Fibroblast of villous mesenchyme (primary cell): ENCODE measurements around the gene BMPR1A. TPM values are rescaled to one million over a fixed set of nuclear protein-coding genes. Genes with fewer than 3 reads are reported as not detected.
"Not testable (repeated sequence)": the region's sequence is repeated elsewhere in the genome, so short reads cannot be mapped to it uniquely, and the experiment has no call there.

Source experiments
- DNase-seq: peaks from one replicate; pipeline ENCODE4 v3.0.0-alpha.2; 2010; ENCODE audit warnings: low read depth
- H3K4me3 ChIP-seq: 2 replicates; pipeline ENCODE4 v1.5.1; 2011; ENCODE audit warnings: low read depth, mild to moderate bottlenecking, low read length
- small RNA-seq: library from RNA; depleted of rRNA; stranded (forward); fragments of <200 nt; gene quantifications from one replicate; pipeline ENCODE3, GENCODE V24; 2012
- total RNA-seq: library from RNA; depleted of rRNA; stranded (reverse); fragments of >200 nt; gene quantifications from 2 replicates; pipeline ENCODE4 v1.2.3, GENCODE V29; 2012
- TF ChIP-seq, protein P1 (sequence below): IDR thresholded peaks from 2 replicates; pipeline ENCODE4 v1.5.1; 2012; ENCODE audit warnings: low read depth, mild to moderate bottlenecking, low read length; ENCODE audit not compliant: insufficient read depth

BMPR1A gene
- total RNA-seq, 1 donor = 70.8 TPM

DNA sequence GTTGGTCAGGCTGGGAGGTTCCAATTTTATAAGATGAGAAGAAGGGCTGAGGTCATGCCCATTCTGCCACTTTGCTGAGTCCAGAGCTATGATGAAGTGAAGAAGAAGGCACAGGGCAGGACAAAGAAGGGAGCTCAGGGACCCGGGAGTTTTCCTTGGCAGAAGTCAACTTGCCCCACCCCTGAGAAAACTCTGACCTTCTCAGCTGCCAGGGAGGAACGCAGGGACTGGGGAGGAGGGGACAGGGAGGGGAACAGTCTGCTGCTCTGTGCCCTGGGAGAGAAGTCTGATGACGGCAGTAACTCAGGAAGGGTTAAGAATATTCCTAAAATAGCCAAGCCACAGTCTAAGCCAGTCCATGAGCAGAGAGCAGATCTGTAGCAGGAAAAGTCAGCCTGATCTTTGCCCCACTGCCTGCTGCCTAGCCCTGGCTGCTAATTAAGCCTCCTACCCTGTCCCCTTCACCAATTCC, 223.6 kb downstream of the BMPR1A start:
- TF ChIP-seq, protein P1, sequence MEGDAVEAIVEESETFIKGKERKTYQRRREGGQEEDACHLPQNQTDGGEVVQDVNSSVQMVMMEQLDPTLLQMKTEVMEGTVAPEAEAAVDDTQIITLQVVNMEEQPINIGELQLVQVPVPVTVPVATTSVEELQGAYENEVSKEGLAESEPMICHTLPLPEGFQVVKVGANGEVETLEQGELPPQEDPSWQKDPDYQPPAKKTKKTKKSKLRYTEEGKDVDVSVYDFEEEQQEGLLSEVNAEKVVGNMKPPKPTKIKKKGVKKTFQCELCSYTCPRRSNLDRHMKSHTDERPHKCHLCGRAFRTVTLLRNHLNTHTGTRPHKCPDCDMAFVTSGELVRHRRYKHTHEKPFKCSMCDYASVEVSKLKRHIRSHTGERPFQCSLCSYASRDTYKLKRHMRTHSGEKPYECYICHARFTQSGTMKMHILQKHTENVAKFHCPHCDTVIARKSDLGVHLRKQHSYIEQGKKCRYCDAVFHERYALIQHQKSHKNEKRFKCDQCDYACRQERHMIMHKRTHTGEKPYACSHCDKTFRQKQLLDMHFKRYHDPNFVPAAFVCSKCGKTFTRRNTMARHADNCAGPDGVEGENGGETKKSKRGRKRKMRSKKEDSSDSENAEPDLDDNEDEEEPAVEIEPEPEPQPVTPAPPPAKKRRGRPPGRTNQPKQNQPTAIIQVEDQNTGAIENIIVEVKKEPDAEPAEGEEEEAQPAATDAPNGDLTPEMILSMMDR = no peak
- no peak overlapping the region for H3K4me3 ChIP-seq
- no peak for DNase-seq

DNA sequence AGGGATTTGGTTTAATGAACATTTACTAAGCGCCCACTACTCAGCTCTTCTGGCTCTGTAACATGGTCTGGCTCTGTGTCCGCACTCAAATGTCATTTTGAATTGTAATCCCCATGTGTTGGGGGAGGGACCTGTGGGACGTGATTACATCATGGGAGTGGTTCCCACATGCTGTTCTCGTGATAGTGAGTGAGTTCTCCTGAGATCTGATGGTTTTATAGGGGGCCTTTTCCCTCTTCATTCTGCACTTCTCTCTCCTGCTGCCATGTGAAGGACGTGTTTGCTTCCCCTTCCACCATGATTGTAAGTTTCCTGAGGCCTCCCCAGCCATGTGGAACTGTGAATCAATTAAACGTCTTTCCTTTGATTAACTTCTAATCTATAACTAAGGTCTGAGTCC, 224.6 kb downstream of the BMPR1A start:
- DNase-seq, H3K4me3 ChIP-seq: not testable (repeated sequence)

DNA sequence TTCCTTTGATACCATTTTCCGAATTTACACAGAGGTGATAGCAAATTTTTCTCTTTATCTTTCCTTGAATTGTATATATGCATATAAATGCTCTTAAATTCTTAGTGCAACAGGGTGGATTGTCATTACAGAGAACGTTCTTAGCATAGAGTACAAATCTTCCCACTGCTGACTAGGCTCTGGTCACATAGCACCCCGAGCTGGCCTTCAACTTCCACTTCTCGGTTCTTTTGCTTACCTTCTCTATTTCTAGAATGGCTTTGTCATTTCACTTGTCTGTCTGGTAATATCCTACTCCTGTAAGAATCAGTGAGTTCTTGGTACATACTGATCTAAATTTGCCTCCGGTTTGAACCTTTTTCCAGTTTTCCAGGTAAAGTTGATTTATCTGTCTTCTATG, 225.3 kb downstream of the BMPR1A start:
- TF ChIP-seq, protein P1 = no peak
- no peak for DNase-seq
- no peak overlapping the region for H3K4me3 ChIP-seq

Small RNA genes within 50 kb of the gene (small RNA-seq; reads per million reads assigned to genes)
- 3.7 reads per million, percentile 74 among the genes with 10 or more reads in this experiment for gene RNU1-19P

Other genes starting within 250 kb of the BMPR1A start
- 45.1 and 64.8 TPM in 2 replicates for gene WAPL, start 234.8 kb upstream of the BMPR1A start, total RNA-seq
- gene OPN4, start 102.1 kb upstream of the BMPR1A start, total RNA-seq = not detected in 2 replicates
- gene LDB3, start 88.1 kb upstream of the BMPR1A start, total RNA-seq = under 0.01 and 0.32 TPM in 2 replicates
- gene MMRN2, start 201.0 kb downstream of the BMPR1A start, total RNA-seq = 0.86 and 2.3 TPM in 2 replicates
- gene SNCG, start 202.0 kb downstream of the BMPR1A start, total RNA-seq = 3.5 and 4.8 TPM in 2 replicates
- gene ADIRF, start 211.9 kb downstream of the BMPR1A start, total RNA-seq = 2.6 and 5.2 TPM in 2 replicates